ENCODE results near the gene ORC6. TPM values are rescaled to one million over a fixed set of nuclear protein-coding genes. Genes with fewer than 3 reads are reported as not detected.
"Not testable (repeated sequence)": the region's sequence is repeated elsewhere in the genome, so short reads cannot be mapped to it uniquely, and the experiment has no call there.

The ORC6 gene
- polyA plus RNA-seq, 1 donor (not counting 4 experiments of a cell fraction or from before 2014, with no cell fraction given), result 21.9 TPM

GRCh38 chr16:46662123-46662522, 27.3 kb upstream of the ORC6 start:
- no peaks in the 10 kb centered on the region for H3K4me1 ChIP-seq (ENCODE audit: control insufficient read depth, extremely low read depth, insufficient read depth, low read length)
- H3K36me3 ChIP-seq (ENCODE audit: control insufficient read depth in 2 of 2, extremely low read depth in 1 of 2, insufficient read depth in 2 of 2, low read length in 2 of 2), result peaks cover 7 to 15% of the 10 kb centered on the region in 2 experiments
- no peaks in the 10 kb centered on the region for H3K9me3 ChIP-seq (ENCODE audit: control insufficient read depth, low read depth, low read length)
- no peak overlapping the region for H3K4me2 ChIP-seq (ENCODE audit: control insufficient read depth, extremely low read depth, insufficient read depth, low read depth, low read length)
- FAIRE-seq, result no peak
- no peak for TF ChIP-seq CTCF (optimal IDR thresholded peaks at IDR 0.05 in 1 of 3, IDR thresholded peaks at IDR 0.05 in 1 of 3, conservative IDR thresholded peaks at IDR 0.05 in 1 of 3; ENCODE audit: extremely low read depth in 1 of 3, insufficient read depth in 2 of 3, low read length in 3 of 3)
- no peak for TF ChIP-seq EZH2 (IDR thresholded peaks at IDR 0.05; ENCODE audit: low read length)
- no peaks in the 10 kb centered on the region for H3K9me1 ChIP-seq (ENCODE audit: control insufficient read depth, extremely low read depth, insufficient read depth, low read length)
- H3K27me3 ChIP-seq (ENCODE audit: control insufficient read depth, extremely low read depth, insufficient read depth, low read length), result no peaks in the 10 kb centered on the region
- H3K79me2 ChIP-seq (ENCODE audit: control insufficient read depth, insufficient read depth, low read length), result no peaks in the 10 kb centered on the region
- no peak overlapping the region for H3K4me3 ChIP-seq (ENCODE audit: control insufficient read depth in 2 of 3, extremely low read depth in 1 of 3, insufficient read depth in 2 of 3, low read depth in 1 of 3, low read length in 3 of 3)
- H3K27ac ChIP-seq (ENCODE audit: control insufficient read depth, insufficient read depth, low read length), result no peak overlapping the region
- dilution Hi-C loops (cut with MboI; ENCODE audit: extremely low pct_ligation_motif_present, low sequenced_read_pairs), result no loop called here
- DNase-seq (ENCODE audit: low read depth, low spot score), result no peak
- H3K9ac ChIP-seq (ENCODE audit: control insufficient read depth, extremely low read depth, insufficient read depth, low read length), result no peak overlapping the region
- H4K20me1 ChIP-seq (ENCODE audit: control insufficient read depth, extremely low read depth, insufficient read depth, low read length), result no peaks in the 10 kb centered on the region
- no peak overlapping the region for H2AFZ ChIP-seq (ENCODE audit: control insufficient read depth, low read length)

GRCh38 chr16:46673320-46674013, 16.0 kb upstream of the ORC6 start:
- Histone ChIP-seq H3K4me2 (ENCODE audit: control insufficient read depth, extremely low read depth, insufficient read depth, low read depth, low read length) (no peak overlapping the region), H3K27me3 (ENCODE audit: control insufficient read depth, extremely low read depth, insufficient read depth, low read length) (no peaks in the 10 kb centered on the region), H3K27ac (ENCODE audit: control insufficient read depth, insufficient read depth, low read length) (no peak overlapping the region), H3K4me1 (ENCODE audit: control insufficient read depth, extremely low read depth, insufficient read depth, low read length) (peaks cover 23% of the 10 kb centered on the region), H3K9me3 (ENCODE audit: control insufficient read depth, low read depth, low read length) (no peaks in the 10 kb centered on the region), H4K20me1 (ENCODE audit: control insufficient read depth, extremely low read depth, insufficient read depth, low read length) (no peaks in the 10 kb centered on the region), H3K9me1 (ENCODE audit: control insufficient read depth, extremely low read depth, insufficient read depth, low read length) (no peaks in the 10 kb centered on the region), H3K9ac (ENCODE audit: control insufficient read depth, extremely low read depth, insufficient read depth, low read length) (no peak overlapping the region), H3K79me2 (ENCODE audit: control insufficient read depth, insufficient read depth, low read length) (peaks cover 6% of the 10 kb centered on the region), H3K4me3 (ENCODE audit: control insufficient read depth in 2 of 3, extremely low read depth in 1 of 3, insufficient read depth in 2 of 3, low read depth in 1 of 3, low read length in 3 of 3) (no peak overlapping the region), H2AFZ (ENCODE audit: control insufficient read depth, low read length) (no peak overlapping the region), H3K36me3 (ENCODE audit: control insufficient read depth in 2 of 2, extremely low read depth in 1 of 2, insufficient read depth in 2 of 2, low read length in 2 of 2) (peaks cover 10 to 16% of the 10 kb centered on the region in 2 experiments)
- DNase-seq (ENCODE audit: low read depth, low spot score), result no peak
- peak; percentile 91 to 97 (median 96) for TF ChIP-seq CTCF (optimal IDR thresholded peaks at IDR 0.05 in 1 of 3, IDR thresholded peaks at IDR 0.05 in 1 of 3, conservative IDR thresholded peaks at IDR 0.05 in 1 of 3; ENCODE audit: extremely low read depth in 1 of 3, insufficient read depth in 2 of 3, low read length in 3 of 3)
- no peak for TF ChIP-seq EZH2 (IDR thresholded peaks at IDR 0.05; ENCODE audit: low read length)
- FAIRE-seq, result peak; percentile 51
- dilution Hi-C loops (cut with MboI; ENCODE audit: extremely low pct_ligation_motif_present, low sequenced_read_pairs), result no loop called here

- H3K4me2 ChIP-seq (ENCODE audit: control insufficient read depth, extremely low read depth, insufficient read depth, low read depth, low read length); dilution Hi-C loops (cut with MboI; ENCODE audit: extremely low pct_ligation_motif_present, low sequenced_read_pairs); H3K27me3 ChIP-seq (ENCODE audit: control insufficient read depth, extremely low read depth, insufficient read depth, low read length); H3K9ac ChIP-seq (ENCODE audit: control insufficient read depth, extremely low read depth, insufficient read depth, low read length); DNase-seq (ENCODE audit: low read depth, low spot score); H3K27ac ChIP-seq (ENCODE audit: control insufficient read depth, insufficient read depth, low read length); H2AFZ ChIP-seq (ENCODE audit: control insufficient read depth, low read length); FAIRE-seq; H3K9me1 ChIP-seq (ENCODE audit: control insufficient read depth, extremely low read depth, insufficient read depth, low read length); H3K9me3 ChIP-seq (ENCODE audit: control insufficient read depth, low read depth, low read length); H3K4me3 ChIP-seq (ENCODE audit: control insufficient read depth in 2 of 3, extremely low read depth in 1 of 3, insufficient read depth in 2 of 3, low read depth in 1 of 3, low read length in 3 of 3); H4K20me1 ChIP-seq (ENCODE audit: control insufficient read depth, extremely low read depth, insufficient read depth, low read length): not testable (repeated sequence)
- Histone ChIP-seq H3K79me2 (ENCODE audit: control insufficient read depth, insufficient read depth, low read length) (peaks cover 18% of the 10 kb centered on the region), H3K4me1 (ENCODE audit: control insufficient read depth, extremely low read depth, insufficient read depth, low read length) (peaks cover 23% of the 10 kb centered on the region), H3K36me3 (ENCODE audit: control insufficient read depth in 2 of 2, extremely low read depth in 1 of 2, insufficient read depth in 2 of 2, low read length in 2 of 2) (peaks cover 3 to 16% of the 10 kb centered on the region in 2 experiments)
Observed at GRCh38 chr16:46677943-46678342, 11.5 kb upstream of the ORC6 start.

- H3K9ac ChIP-seq (ENCODE audit: control insufficient read depth, extremely low read depth, insufficient read depth, low read length); H3K27ac ChIP-seq (ENCODE audit: control insufficient read depth, insufficient read depth, low read length); FAIRE-seq; H3K4me1 ChIP-seq (ENCODE audit: control insufficient read depth, extremely low read depth, insufficient read depth, low read length); H3K4me2 ChIP-seq (ENCODE audit: control insufficient read depth, extremely low read depth, insufficient read depth, low read depth, low read length); H3K4me3 ChIP-seq (ENCODE audit: control insufficient read depth in 2 of 3, extremely low read depth in 1 of 3, insufficient read depth in 2 of 3, low read depth in 1 of 3, low read length in 3 of 3); H3K9me1 ChIP-seq (ENCODE audit: control insufficient read depth, extremely low read depth, insufficient read depth, low read length); H2AFZ ChIP-seq (ENCODE audit: control insufficient read depth, low read length); H3K9me3 ChIP-seq (ENCODE audit: control insufficient read depth, low read depth, low read length); H3K27me3 ChIP-seq (ENCODE audit: control insufficient read depth, extremely low read depth, insufficient read depth, low read length); DNase-seq (ENCODE audit: low read depth, low spot score); dilution Hi-C loops (cut with MboI; ENCODE audit: extremely low pct_ligation_motif_present, low sequenced_read_pairs): not testable (repeated sequence)
- peaks cover 57% of the 10 kb centered on the region for H3K79me2 ChIP-seq (ENCODE audit: control insufficient read depth, insufficient read depth, low read length)
- peaks cover 11% of the 10 kb centered on the region for H4K20me1 ChIP-seq (ENCODE audit: control insufficient read depth, extremely low read depth, insufficient read depth, low read length)
- peaks cover 4 to 11% of the 10 kb centered on the region in 2 experiments for H3K36me3 ChIP-seq (ENCODE audit: control insufficient read depth in 2 of 2, extremely low read depth in 1 of 2, insufficient read depth in 2 of 2, low read length in 2 of 2)
Observed at GRCh38 chr16:46681867-46682266, 7.6 kb upstream of the ORC6 start.
